HEK293T (cell line): ENCODE data around the gene MGA.

ENCODE experiments used
- ELF4 ChIP-seq: fragments of 450-650 bp; IDR thresholded peaks from 2 replicates; pipeline ENCODE4 v1.6.1; 2017; ENCODE audit warnings: antibody characterized with exemption
- FOXK2 ChIP-seq: fragments of 450-650 bp; IDR thresholded peaks from 2 replicates; pipeline ENCODE4 v1.6.1; 2016; ENCODE audit warnings: mild to moderate bottlenecking
- FOXM1 ChIP-seq: fragments of 450-650 bp; IDR thresholded peaks from 2 replicates; pipeline ENCODE4 v1.6.1; 2017; ENCODE audit warnings: mild to moderate bottlenecking, borderline replicate concordance
- HDGF ChIP-seq: fragments of 450-650 bp; IDR thresholded peaks from 2 replicates; pipeline ENCODE4 v1.6.1; 2017; ENCODE audit warnings: antibody characterized with exemption, borderline replicate concordance
- NFRKB ChIP-seq: fragments of 450-650 bp; IDR thresholded peaks from 2 replicates; pipeline ENCODE4 v1.6.1; 2016; ENCODE audit warnings: mild to moderate bottlenecking, moderate library complexity
- PKNOX1 ChIP-seq: fragments of 450-650 bp; IDR thresholded peaks from 2 replicates; pipeline ENCODE4 v1.6.1; 2016
- SP1 ChIP-seq: fragments of 450-650 bp; IDR thresholded peaks from 2 replicates; pipeline ENCODE4 v1.6.1; 2017
- SUZ12 ChIP-seq: fragments of 450-650 bp; IDR thresholded peaks from 2 replicates; pipeline ENCODE4 v1.6.1; 2016; ENCODE audit warnings: mild to moderate bottlenecking
- ZNF384 ChIP-seq: fragments of 450-650 bp; IDR thresholded peaks from 2 replicates; pipeline ENCODE4 v1.6.1; 2016

GRCh38 chr15:41631880-41632470 lies 28.2 kb upstream of the MGA start:
- TF ChIP-seq ELF4 (no peak), PKNOX1 (no peak), NFRKB (no peak), SP1 (no peak), FOXM1 (no peak), ZNF384 (no peak), FOXK2 (no peak), SUZ12 (no peak), HDGF (no peak)
